Fibroblast of lung (primary cell): ENCODE results near the gene APP.

Experiments used
- EZH2 ChIP-seq: IDR thresholded peaks from 2 replicates; pipeline ENCODE4 v1.5.1; 2012; ENCODE audit warnings: low read length, control low read depth, mild to moderate bottlenecking; ENCODE audit errors: missing control alignments
- TF ChIP-seq, protein P1 (sequence below), 2 donors: IDR thresholded peaks in 1 of 2; conservative IDR thresholded peaks in 1 of 2; 1 replicate in 1 of 2; 2 replicates in 1 of 2; pipeline ENCODE4 v1.5.1; 2011 to 2012; ENCODE audit warnings: low read length in 2 of 2, control low read depth in 1 of 2, inconsistent platforms in 1 of 2, low read depth in 1 of 2, mild to moderate bottlenecking in 1 of 2

DNA sequence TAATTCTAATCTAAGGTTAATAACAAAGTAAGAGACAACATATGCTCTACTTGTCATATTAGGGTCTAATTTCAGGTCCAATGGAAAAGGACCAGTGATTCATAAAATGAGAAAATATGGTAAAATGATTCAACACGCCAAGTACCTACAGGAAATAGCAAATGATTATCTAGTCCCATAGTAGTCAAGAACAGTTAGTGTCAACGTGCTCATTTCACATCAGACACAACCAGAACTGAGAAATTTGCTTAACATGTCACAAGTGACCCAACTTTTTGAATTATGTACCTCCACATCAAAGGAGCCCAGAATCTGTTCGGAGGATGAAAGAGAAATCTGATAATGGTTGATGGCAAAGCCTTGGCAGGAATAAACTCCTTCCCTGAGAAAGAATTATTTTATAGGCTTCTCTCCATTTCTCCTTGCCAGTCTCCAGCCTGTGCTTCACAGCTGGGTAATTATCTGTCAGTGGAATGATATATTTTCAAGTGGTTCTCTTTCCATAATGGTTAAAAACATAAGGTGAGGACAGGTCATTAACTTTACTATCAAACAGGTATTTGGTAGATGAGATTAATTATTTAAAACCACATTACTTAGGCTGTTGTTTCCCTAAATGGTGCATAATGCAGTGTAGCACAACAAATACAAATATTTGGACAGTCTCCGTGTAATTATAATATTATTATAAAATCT lies 83.2 kb downstream of the APP start:
- TF ChIP-seq, protein P1, sequence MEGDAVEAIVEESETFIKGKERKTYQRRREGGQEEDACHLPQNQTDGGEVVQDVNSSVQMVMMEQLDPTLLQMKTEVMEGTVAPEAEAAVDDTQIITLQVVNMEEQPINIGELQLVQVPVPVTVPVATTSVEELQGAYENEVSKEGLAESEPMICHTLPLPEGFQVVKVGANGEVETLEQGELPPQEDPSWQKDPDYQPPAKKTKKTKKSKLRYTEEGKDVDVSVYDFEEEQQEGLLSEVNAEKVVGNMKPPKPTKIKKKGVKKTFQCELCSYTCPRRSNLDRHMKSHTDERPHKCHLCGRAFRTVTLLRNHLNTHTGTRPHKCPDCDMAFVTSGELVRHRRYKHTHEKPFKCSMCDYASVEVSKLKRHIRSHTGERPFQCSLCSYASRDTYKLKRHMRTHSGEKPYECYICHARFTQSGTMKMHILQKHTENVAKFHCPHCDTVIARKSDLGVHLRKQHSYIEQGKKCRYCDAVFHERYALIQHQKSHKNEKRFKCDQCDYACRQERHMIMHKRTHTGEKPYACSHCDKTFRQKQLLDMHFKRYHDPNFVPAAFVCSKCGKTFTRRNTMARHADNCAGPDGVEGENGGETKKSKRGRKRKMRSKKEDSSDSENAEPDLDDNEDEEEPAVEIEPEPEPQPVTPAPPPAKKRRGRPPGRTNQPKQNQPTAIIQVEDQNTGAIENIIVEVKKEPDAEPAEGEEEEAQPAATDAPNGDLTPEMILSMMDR (conservative IDR thresholded peaks at IDR 0.05 in 1 of 2, IDR thresholded peaks at IDR 0.05 in 1 of 2; ENCODE audit: low read depth in 1 of 2, low read length in 2 of 2): no peak
- TF ChIP-seq EZH2: no peak
